ENCODE measurements around the gene MRPL10. TPM values are rescaled to one million over a fixed set of nuclear protein-coding genes. Genes with fewer than 3 reads are reported as not detected.

Gene MRPL10
- total RNA-seq, 1 donor from 2014 or later, result 49.4 TPM

- Mint-ChIP-seq H3K4me1 (ENCODE audit: unreplicated experiment) (peaks cover 12% of the 10 kb centered on the region), H3K4me3 (no peak overlapping the region), H3K9me3 (no peaks in the 10 kb centered on the region), H3K27ac (no peak overlapping the region), H3K36me3 (no peaks in the 10 kb centered on the region), H3K27me3 (peaks cover 69% of the 10 kb centered on the region)
- DNase-seq (ENCODE audit: extremely low spot score, unreplicated experiment), result no peak
- no peak for TF ChIP-seq CTCF (conservative IDR thresholded peaks at IDR 0.05)
Observed at GRCh38 chr17:47877368-47878034, 46.2 kb upstream of the MRPL10 start.

- TF ChIP-seq CTCF (conservative IDR thresholded peaks at IDR 0.05), result no peak
- H3K27me3 Mint-ChIP-seq, result peaks cover 78% of the 10 kb centered on the region
- no peak for DNase-seq (ENCODE audit: extremely low spot score, unreplicated experiment)
- no peak overlapping the region for H3K4me3 Mint-ChIP-seq
- H3K36me3 Mint-ChIP-seq, result no peaks in the 10 kb centered on the region
- peaks cover 13% of the 10 kb centered on the region for H3K4me1 Mint-ChIP-seq (ENCODE audit: unreplicated experiment)
- no peaks in the 10 kb centered on the region for H3K9me3 Mint-ChIP-seq
- H3K27ac Mint-ChIP-seq, result no peak overlapping the region
Observed at GRCh38 chr17:47875011-47875985, 44.0 kb upstream of the MRPL10 start.

- TF ChIP-seq CTCF (conservative IDR thresholded peaks at IDR 0.05), result no peak
- H3K36me3 Mint-ChIP-seq, result no peaks in the 10 kb centered on the region
- peaks cover 80% of the 10 kb centered on the region for H3K27me3 Mint-ChIP-seq
- no peak overlapping the region for H3K4me3 Mint-ChIP-seq
- no peak overlapping the region for H3K27ac Mint-ChIP-seq
- DNase-seq (ENCODE audit: extremely low spot score, unreplicated experiment), result no peak
- no peaks in the 10 kb centered on the region for H3K9me3 Mint-ChIP-seq
- peaks cover 14% of the 10 kb centered on the region for H3K4me1 Mint-ChIP-seq (ENCODE audit: unreplicated experiment)
Observed at GRCh38 chr17:47873200-47874090, 42.1 kb upstream of the MRPL10 start.

- Mint-ChIP-seq H3K36me3 (no peaks in the 10 kb centered on the region), H3K27me3 (peaks cover 80% of the 10 kb centered on the region), H3K27ac (no peak overlapping the region), H3K4me3 (no peak overlapping the region), H3K9me3 (no peaks in the 10 kb centered on the region), H3K4me1 (ENCODE audit: unreplicated experiment) (peaks cover 12% of the 10 kb centered on the region)
- DNase-seq (ENCODE audit: extremely low spot score, unreplicated experiment), result no peak
- no peak for TF ChIP-seq CTCF (conservative IDR thresholded peaks at IDR 0.05)
Observed at GRCh38 chr17:47872651-47873161, 41.4 kb upstream of the MRPL10 start.

- Mint-ChIP-seq H3K36me3 (no peaks in the 10 kb centered on the region), H3K4me1 (ENCODE audit: unreplicated experiment) (peaks cover 8% of the 10 kb centered on the region), H3K9me3 (no peaks in the 10 kb centered on the region), H3K4me3 (no peak overlapping the region), H3K27me3 (peaks cover 79% of the 10 kb centered on the region), H3K27ac (no peak overlapping the region)
- TF ChIP-seq CTCF (conservative IDR thresholded peaks at IDR 0.05), result no peak
- DNase-seq (ENCODE audit: extremely low spot score, unreplicated experiment), result no peak
Observed at GRCh38 chr17:47872019-47872650, 40.8 kb upstream of the MRPL10 start.

All from type B pancreatic cell (in vitro differentiated cells).